CD14-positive monocyte (primary cell): ENCODE results near the gene DNAJB13. TPM values are rescaled to one million over a fixed set of nuclear protein-coding genes. Genes with fewer than 3 reads are reported as not detected.

ENCODE experiments used
- DNase-seq, 3 donors: peaks; one replicate each; pipeline ENCODE4 v3.0.0-alpha.2; 2011 to 2022
- H2AFZ ChIP-seq: 2 replicates; pipeline ENCODE4 v1.6.0; 2012; ENCODE audit warnings: mild to moderate bottlenecking, low read depth, low read length, inconsistent platforms; ENCODE audit not compliant: insufficient read depth, poor library complexity, severe bottlenecking
- H3K27ac ChIP-seq, 2 donors: 1 replicate in 1 of 2; 2 replicates in 1 of 2; pipeline ENCODE4 v1.5.1; 2012 to 2013; ENCODE audit warnings: low read length in 2 of 2, control low read depth in 1 of 2, inconsistent platforms in 1 of 2, low read depth in 1 of 2, mild to moderate bottlenecking in 1 of 2
- H3K27me3 ChIP-seq, 2 donors: one replicate each; pipeline versions ENCODE4 v1.6.0 to v1.6.1; 2011 to 2013; ENCODE audit warnings: low read length in 2 of 2; ENCODE audit not compliant: control insufficient read depth in 2 of 2, insufficient read depth in 2 of 2
- H3K36me3 ChIP-seq, 2 donors: replicated peaks in 1 of 2; 1 replicate in 1 of 2; 2 replicates in 1 of 2; pipeline versions ENCODE4 v1.5.1 to v1.6.1; 2012 to 2013; ENCODE audit warnings: low read length in 2 of 2, control low read depth in 1 of 2, inconsistent platforms in 1 of 2, mild to moderate bottlenecking in 1 of 2; ENCODE audit not compliant: insufficient read depth in 2 of 2, control insufficient read depth in 1 of 2
- H3K4me1 ChIP-seq, 2 donors: 1 replicate in 1 of 2; 2 replicates in 1 of 2; pipeline versions ENCODE4 v1.5.1 to v1.6.1; 2012 to 2013; ENCODE audit warnings: low read length in 2 of 2, control low read depth in 1 of 2, inconsistent platforms in 1 of 2, mild to moderate bottlenecking in 1 of 2, moderate library complexity in 1 of 2; ENCODE audit not compliant: insufficient read depth in 2 of 2, control insufficient read depth in 1 of 2
- H3K4me2 ChIP-seq: replicated peaks from 2 replicates; pipeline ENCODE3; 2012; ENCODE audit warnings: low read length, moderate library complexity, mild to moderate bottlenecking; ENCODE audit not compliant: poor library complexity, severe bottlenecking; ENCODE audit errors: extremely low read depth
- H3K4me3 ChIP-seq, 3 experiments: fragments of 200-600 bp in 1 of 3; sonication (generic) in 1 of 3; replicated peaks in 1 of 3; 1 replicate in 2 of 3; 2 replicates in 1 of 3; pipeline ENCODE4 v1.5.1; 2011 to 2013; ENCODE audit warnings: low read length in 3 of 3, mild to moderate bottlenecking in 3 of 3, control low read depth in 2 of 3, low read depth in 2 of 3, inconsistent platforms in 1 of 3, moderate library complexity in 1 of 3
- H3K79me2 ChIP-seq: 2 replicates; pipeline ENCODE4 v1.6.0; 2012; ENCODE audit warnings: mild to moderate bottlenecking, control low read depth, inconsistent platforms, low read length, moderate library complexity; ENCODE audit not compliant: insufficient read depth
- H3K9ac ChIP-seq: 2 replicates; pipeline ENCODE4 v1.6.0; 2017; ENCODE audit warnings: low read length, mild to moderate bottlenecking; ENCODE audit not compliant: insufficient read depth, poor library complexity, severe bottlenecking
- H3K9me3 ChIP-seq, 2 donors: replicated peaks in 1 of 2; 1 replicate in 1 of 2; 2 replicates in 1 of 2; pipeline versions ENCODE4 v1.5.1 to v1.6.1; 2012 to 2013; ENCODE audit warnings: low read length in 2 of 2, control low read depth in 1 of 2; ENCODE audit not compliant: control insufficient read depth in 1 of 2, insufficient read depth in 1 of 2
- H4K20me1 ChIP-seq: 2 replicates; pipeline ENCODE4 v1.6.0; 2012; ENCODE audit warnings: mild to moderate bottlenecking, low read length, control low read depth, moderate library complexity; ENCODE audit not compliant: insufficient read depth
- H3K27ac Mint-ChIP-seq, 7 donors: one replicate each; pipeline ENCODE4 v1.8.0; 2020; ENCODE audit warnings: mild to moderate bottlenecking in 7 of 7, mixed read lengths in 7 of 7, moderate library complexity in 6 of 7, inconsistent platforms in 2 of 7
- H3K27me3 Mint-ChIP-seq, 3 donors: one replicate each; pipeline ENCODE4 v1.8.0; 2021 to 2022; ENCODE audit warnings: low read depth in 3 of 3, mild to moderate bottlenecking in 3 of 3, mixed read lengths in 3 of 3, moderate library complexity in 3 of 3, inconsistent platforms in 1 of 3
- H3K36me3 Mint-ChIP-seq, 2 donors: one replicate each; pipeline ENCODE4 v1.8.0; 2020; ENCODE audit warnings: mixed read lengths in 2 of 2, inconsistent platforms in 1 of 2, mild to moderate bottlenecking in 1 of 2
- H3K4me1 Mint-ChIP-seq: one replicate; pipeline ENCODE4 v1.8.0; 2020; ENCODE audit warnings: mild to moderate bottlenecking, mixed read lengths
- H3K4me3 Mint-ChIP-seq, 2 donors: one replicate each; pipeline ENCODE4 v1.8.0; 2020; ENCODE audit warnings: mild to moderate bottlenecking in 2 of 2, mixed read lengths in 2 of 2, moderate library complexity in 1 of 2
- H3K9me3 Mint-ChIP-seq, 7 donors: one replicate each; pipeline ENCODE4 v1.8.0; 2020 to 2022; ENCODE audit warnings: mixed read lengths in 7 of 7, mild to moderate bottlenecking in 6 of 7, moderate library complexity in 6 of 7, inconsistent platforms in 2 of 7
- CTCF ChIP-seq: fragments of 200-600 bp; IDR thresholded peaks from one replicate; pipeline ENCODE4 v1.8.0; 2022; ENCODE audit warnings: antibody characterized with exemption, mild to moderate bottlenecking
- WGBS: methylation state at CpG from one replicate; pipeline ENCODE4 v1.1.5; 2013; ENCODE audit warnings: missing lambda C conversion rate; ENCODE audit not compliant: insufficient coverage; 5-methylcytosine and 5-hydroxymethylcytosine counted together
- intact Hi-C, 2 donors: fragments of 100-400 bp; cut with micrococcal nuclease; formaldehyde crosslinking; loops; one replicate each; pipeline versions ENCODE4 v1.15.0 to v1.15.1; 2023
- polyA plus RNA-seq, 3 donors: library from polyadenylated mRNA; depleted of rRNA in 1 of 3; unstranded in 2 of 3; stranded (reverse) in 1 of 3; fragments of 300-500 nt in 2 of 3; fragments of >200 nt in 1 of 3; fragmentation: Illumina TruSeq in 2 of 3; gene quantifications; 1 replicate in 2 of 3; 2 replicates in 1 of 3; pipeline ENCODE4 v1.2.3, GENCODE V29; 2012 to 2021

The DNAJB13 gene
- polyA plus RNA-seq, 3 donors, result not detected

DNA sequence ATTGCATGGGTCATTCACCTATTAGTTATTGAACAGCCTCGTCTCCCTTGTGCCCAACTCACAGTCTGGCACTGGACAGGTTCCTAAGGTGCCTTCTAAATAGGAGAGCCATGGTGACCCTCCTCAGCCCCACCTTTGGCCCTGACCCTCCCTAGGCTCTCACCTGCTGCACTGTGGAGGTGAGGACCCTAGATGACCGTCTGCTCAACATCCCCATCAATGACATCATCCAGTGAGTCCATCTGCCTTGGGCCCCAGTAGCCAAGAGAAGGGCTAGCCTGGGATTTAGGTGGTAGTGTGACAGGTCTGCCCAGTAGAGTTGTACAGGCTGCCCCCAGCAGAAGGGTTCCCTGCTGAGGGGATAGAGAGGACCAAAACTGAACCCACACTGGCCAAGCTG, 18.3 kb downstream of the DNAJB13 start:
- Histone ChIP-seq H3K4me1 (peaks cover 15 to 17% of the 10 kb centered on the region in 2 donors), H3K36me3 (peaks cover 2 to 10% of the 10 kb centered on the region in 2 donors), H3K9ac (no peak overlapping the region), H3K27me3 (no peaks in the 10 kb centered on the region), H2AFZ (no peak overlapping the region), H3K27ac (no peak overlapping the region), H3K79me2 (no peaks in the 10 kb centered on the region), H3K4me3 (no peak overlapping the region), H3K4me2 (no peak overlapping the region), H3K9me3 (no peaks in the 10 kb centered on the region), H4K20me1 (peaks cover 29% of the 10 kb centered on the region)
- Mint-ChIP-seq H3K36me3 (peaks cover 7 to 13% of the 10 kb centered on the region in 2 donors), H3K4me3 (no peak overlapping the region), H3K9me3 (no peaks in the 10 kb centered on the region), H3K4me1 (peaks cover 26% of the 10 kb centered on the region), H3K27me3 (peaks cover 2 to 10% (median 5%) of the 10 kb centered on the region in 3 donors), H3K27ac (peak overlapping the region in 1 of 7 donors; percentile 74)
- intact Hi-C loops, result loop anchor here in 1 of 2 donors (10.0 kb wide), 1 partner anchor 206 kb away; the partner anchor contains the start of genes C2CD3 and PPME1
- no peak for TF ChIP-seq CTCF
- no CpG with 5 or more reads among the region's 2 CpGs for WGBS
- DNase-seq, result no peak

GRCh38 chr11:73969991-73970800, 19.4 kb downstream of the DNAJB13 start:
- Histone ChIP-seq H3K4me2 (no peak overlapping the region), H3K27me3 (no peaks in the 10 kb centered on the region), H3K27ac (peak overlapping the region in 1 of 2 donors; percentile 11), H3K4me3 (no peak overlapping the region), H3K36me3 (peaks cover 13 to 21% of the 10 kb centered on the region in 2 donors), H3K4me1 (peaks cover 23% of the 10 kb centered on the region in 2 donors), H3K9me3 (no peaks in the 10 kb centered on the region), H3K79me2 (no peaks in the 10 kb centered on the region), H2AFZ (no peak overlapping the region), H3K9ac (no peak overlapping the region), H4K20me1 (peaks cover 40% of the 10 kb centered on the region)
- Mint-ChIP-seq H3K27ac (peak overlapping the region in 6 of 7 donors; percentile 10 to 81 (median 55)), H3K36me3 (peaks cover 18 to 24% of the 10 kb centered on the region in 2 donors), H3K9me3 (no peaks in the 10 kb centered on the region), H3K4me3 (no peak overlapping the region), H3K27me3 (peaks cover 2 to 8% (median 5%) of the 10 kb centered on the region in 3 donors), H3K4me1 (peaks cover 31% of the 10 kb centered on the region)
- WGBS, result 83% methylated on average over 1 of the region's 13 CpGs
- intact Hi-C loops, result loop anchor here in 1 of 2 donors (10.0 kb wide), 1 partner anchor 205 kb away; the partner anchor contains the start of genes C2CD3 and PPME1
- no peak for DNase-seq
- TF ChIP-seq CTCF, result no peak
